ENCODE measurements around the gene PKD2.
A peak's percentile ranks its signal among the peaks of the same experiment; 100 is the strongest.
"Not testable (repeated sequence)": the region's sequence is repeated elsewhere in the genome, so short reads cannot be mapped to it uniquely, and the experiment has no call there.

PKD2 gene

GRCh38 chr4:87981486-87981885 is 25.9 kb upstream of the PKD2 start:
- no peak overlapping the region for H3K4me3 Mint-ChIP-seq
- no peaks in the 10 kb centered on the region for H3K9me3 Mint-ChIP-seq
- H3K27ac Mint-ChIP-seq: no peak overlapping the region
- no peaks in the 10 kb centered on the region for H3K4me1 Mint-ChIP-seq (ENCODE audit: low read depth)
- H3K36me3 Mint-ChIP-seq (ENCODE audit: low read depth): no peaks in the 10 kb centered on the region
- H3K27me3 Mint-ChIP-seq: peaks cover 20% of the 10 kb centered on the region

- no peak overlapping the region for H3K27ac Mint-ChIP-seq
- H3K36me3 Mint-ChIP-seq (ENCODE audit: low read depth): no peaks in the 10 kb centered on the region
- H3K4me1 Mint-ChIP-seq (ENCODE audit: low read depth): no peaks in the 10 kb centered on the region
- H3K27me3 Mint-ChIP-seq: peaks cover 20% of the 10 kb centered on the region
- H3K4me3 Mint-ChIP-seq: no peak overlapping the region
- H3K9me3 Mint-ChIP-seq: no peaks in the 10 kb centered on the region
Observed at GRCh38 chr4:87982036-87982435, 25.4 kb upstream of the PKD2 start.

- Mint-ChIP-seq H3K4me1 (ENCODE audit: low read depth) (no peaks in the 10 kb centered on the region), H3K27me3 (peaks cover 20% of the 10 kb centered on the region), H3K36me3 (ENCODE audit: low read depth) (no peaks in the 10 kb centered on the region), H3K27ac (no peak overlapping the region), H3K9me3 (no peaks in the 10 kb centered on the region), H3K4me3 (no peak overlapping the region)
Observed at GRCh38 chr4:87982446-87983010, 24.9 kb upstream of the PKD2 start.

GRCh38 chr4:87983996-87984395 is 23.4 kb upstream of the PKD2 start:
- H3K27ac Mint-ChIP-seq: no peak overlapping the region

GRCh38 chr4:87985097-87985886 is 22.1 kb upstream of the PKD2 start:
- H3K4me3 Mint-ChIP-seq: no peak overlapping the region
- no peaks in the 10 kb centered on the region for H3K9me3 Mint-ChIP-seq
- H3K4me1 Mint-ChIP-seq (ENCODE audit: low read depth): no peaks in the 10 kb centered on the region
- peaks cover 15% of the 10 kb centered on the region for H3K27me3 Mint-ChIP-seq
- no peaks in the 10 kb centered on the region for H3K36me3 Mint-ChIP-seq (ENCODE audit: low read depth)
- no peak overlapping the region for H3K27ac Mint-ChIP-seq

More at GRCh38 chr4:87983996-87984395, 23.4 kb upstream of the PKD2 start:
- Mint-ChIP-seq H3K27me3 (peaks cover 23% of the 10 kb centered on the region), H3K4me1 (ENCODE audit: low read depth) (no peaks in the 10 kb centered on the region), H3K36me3 (ENCODE audit: low read depth) (no peaks in the 10 kb centered on the region), H3K4me3 (no peak overlapping the region), H3K9me3 (no peaks in the 10 kb centered on the region)

GRCh38 chr4:87985887-87986200 is 21.6 kb upstream of the PKD2 start:
- no peaks in the 10 kb centered on the region for H3K9me3 Mint-ChIP-seq
- no peak overlapping the region for H3K27ac Mint-ChIP-seq
- no peaks in the 10 kb centered on the region for H3K4me1 Mint-ChIP-seq (ENCODE audit: low read depth)
- no peak overlapping the region for H3K4me3 Mint-ChIP-seq
- H3K36me3 Mint-ChIP-seq (ENCODE audit: low read depth): no peaks in the 10 kb centered on the region
- H3K27me3 Mint-ChIP-seq: peaks cover 15% of the 10 kb centered on the region

- Mint-ChIP-seq H3K9me3 (no peaks in the 10 kb centered on the region), H3K27me3 (peaks cover 15% of the 10 kb centered on the region), H3K36me3 (ENCODE audit: low read depth) (no peaks in the 10 kb centered on the region), H3K27ac (no peak overlapping the region), H3K4me3 (no peak overlapping the region), H3K4me1 (ENCODE audit: low read depth) (no peaks in the 10 kb centered on the region)
Observed at GRCh38 chr4:87986508-87986907, 20.9 kb upstream of the PKD2 start.

- Mint-ChIP-seq H3K27me3 (peaks cover 11% of the 10 kb centered on the region), H3K36me3 (ENCODE audit: low read depth) (no peaks in the 10 kb centered on the region), H3K9me3 (no peaks in the 10 kb centered on the region), H3K4me3 (no peak overlapping the region), H3K4me1 (ENCODE audit: low read depth) (no peaks in the 10 kb centered on the region), H3K27ac (no peak overlapping the region)
Observed at GRCh38 chr4:87989765-87990164, 17.7 kb upstream of the PKD2 start.

- no peaks in the 10 kb centered on the region for H3K9me3 Mint-ChIP-seq
- peaks cover 10% of the 10 kb centered on the region for H3K27me3 Mint-ChIP-seq
- no peak overlapping the region for H3K4me3 Mint-ChIP-seq
- no peaks in the 10 kb centered on the region for H3K36me3 Mint-ChIP-seq (ENCODE audit: low read depth)
- no peak overlapping the region for H3K27ac Mint-ChIP-seq
- no peaks in the 10 kb centered on the region for H3K4me1 Mint-ChIP-seq (ENCODE audit: low read depth)
Observed at GRCh38 chr4:87995435-87995834, 12.0 kb upstream of the PKD2 start.

GRCh38 chr4:87999191-87999691 is 8.2 kb upstream of the PKD2 start:
- not testable (repeated sequence) for H3K4me3 Mint-ChIP-seq; H3K36me3 Mint-ChIP-seq (ENCODE audit: low read depth); H3K4me1 Mint-ChIP-seq (ENCODE audit: low read depth); H3K27ac Mint-ChIP-seq; H3K9me3 Mint-ChIP-seq; H3K27me3 Mint-ChIP-seq

- Mint-ChIP-seq H3K4me3 (no peak overlapping the region), H3K4me1 (ENCODE audit: low read depth) (peaks cover 4% of the 10 kb centered on the region), H3K36me3 (ENCODE audit: low read depth) (no peaks in the 10 kb centered on the region), H3K9me3 (no peaks in the 10 kb centered on the region), H3K27me3 (peaks cover 15% of the 10 kb centered on the region), H3K27ac (no peak overlapping the region)
Observed at GRCh38 chr4:88001871-88002270, 5.6 kb upstream of the PKD2 start.

GRCh38 chr4:88002786-88003185 is 4.6 kb upstream of the PKD2 start:
- Mint-ChIP-seq H3K27me3 (peaks cover 17% of the 10 kb centered on the region), H3K4me3 (no peak overlapping the region), H3K9me3 (no peaks in the 10 kb centered on the region), H3K36me3 (ENCODE audit: low read depth) (no peaks in the 10 kb centered on the region), H3K4me1 (ENCODE audit: low read depth) (peaks cover 6% of the 10 kb centered on the region), H3K27ac (no peak overlapping the region)

- H3K4me3 Mint-ChIP-seq: no peak overlapping the region
- H3K27me3 Mint-ChIP-seq: peaks cover 17% of the 10 kb centered on the region
- H3K36me3 Mint-ChIP-seq (ENCODE audit: low read depth): no peaks in the 10 kb centered on the region
- H3K27ac Mint-ChIP-seq: no peak overlapping the region
- H3K4me1 Mint-ChIP-seq (ENCODE audit: low read depth): peaks cover 6% of the 10 kb centered on the region
- no peaks in the 10 kb centered on the region for H3K9me3 Mint-ChIP-seq
Observed at GRCh38 chr4:88003261-88003660, 4.2 kb upstream of the PKD2 start.

GRCh38 chr4:88005076-88005475 is 2.4 kb upstream of the PKD2 start:
- H3K4me3 Mint-ChIP-seq: no peak overlapping the region
- no peak overlapping the region for H3K27ac Mint-ChIP-seq
- H3K4me1 Mint-ChIP-seq (ENCODE audit: low read depth): peaks cover 19% of the 10 kb centered on the region
- H3K36me3 Mint-ChIP-seq (ENCODE audit: low read depth): no peaks in the 10 kb centered on the region
- no peaks in the 10 kb centered on the region for H3K9me3 Mint-ChIP-seq
- peaks cover 19% of the 10 kb centered on the region for H3K27me3 Mint-ChIP-seq

GRCh38 chr4:88005946-88006345 is 1.5 kb upstream of the PKD2 start:
- H3K4me1 Mint-ChIP-seq (ENCODE audit: low read depth): peaks cover 26% of the 10 kb centered on the region
- no peaks in the 10 kb centered on the region for H3K36me3 Mint-ChIP-seq (ENCODE audit: low read depth)
- H3K4me3 Mint-ChIP-seq: no peak overlapping the region
- H3K27me3 Mint-ChIP-seq: peaks cover 16% of the 10 kb centered on the region
- no peaks in the 10 kb centered on the region for H3K9me3 Mint-ChIP-seq
- H3K27ac Mint-ChIP-seq: no peak overlapping the region

GRCh38 chr4:88006956-88007303 is 505 bp upstream of the PKD2 start:
- Mint-ChIP-seq H3K27ac (no peak overlapping the region), H3K4me3 (peak overlapping the region; percentile 76)

More at GRCh38 chr4:88006956-88007303, 505 bp upstream of the PKD2 start:
- Mint-ChIP-seq H3K27me3 (peaks cover 16% of the 10 kb centered on the region), H3K9me3 (no peaks in the 10 kb centered on the region), H3K4me1 (ENCODE audit: low read depth) (peaks cover 30% of the 10 kb centered on the region), H3K36me3 (ENCODE audit: low read depth) (no peaks in the 10 kb centered on the region)

All from stimulated activated naive CD8-positive, alpha-beta T cell treated with anti-CD3 and anti-CD28 coated beads, Interleukin-15, Interleukin-2, amounts not matched to agents 100 ng/mL and 50 ng/mL, for 24 hours (primary cell).